ENCODE data around the gene PTCH1.

Gene PTCH1

DNA sequence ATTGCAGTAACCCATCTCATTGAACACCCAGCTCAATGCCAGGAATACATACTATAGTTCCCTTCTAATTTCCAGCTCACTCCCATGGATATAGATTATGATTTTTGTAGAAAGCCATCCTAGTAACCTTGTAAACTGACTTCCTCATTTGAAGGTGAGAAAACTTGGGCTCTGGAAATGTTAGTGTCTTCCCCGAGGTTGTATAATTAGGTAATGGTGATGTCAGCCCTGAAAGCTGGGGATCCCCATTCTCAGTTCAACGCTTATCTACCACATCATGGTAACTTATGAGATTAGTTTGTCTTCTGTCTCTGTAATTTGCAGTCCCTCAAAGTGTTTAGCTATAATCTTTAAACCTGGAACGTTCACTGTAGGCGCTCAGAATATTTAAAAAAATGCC is 34.6 kb upstream of the PTCH1 start:
- DNase-seq (ENCODE audit: low read depth, low spot score) = no peak
- H3K4me1 ChIP-seq (ENCODE audit: insufficient read depth, insufficient read length) = peaks cover 3% of the 10 kb centered on the region
- peaks cover 26% of the 10 kb centered on the region for H3K27me3 ChIP-seq (ENCODE audit: insufficient read depth, insufficient read length)
- no peak for TF ChIP-seq ZNF274 (IDR thresholded peaks at IDR 0.05; ENCODE audit: low read depth, low read length)
- H3K36me3 ChIP-seq (ENCODE audit: insufficient read depth, insufficient read length, low read length) = no peaks in the 10 kb centered on the region
- H3K4me3 ChIP-seq (ENCODE audit: insufficient read length, low read depth) = no peak overlapping the region
- H3K9me3 ChIP-seq (ENCODE audit: insufficient read depth, low read length) = peaks cover 5% of the 10 kb centered on the region; the same call in 1 of the 2 replicates
- H3K9ac ChIP-seq (ENCODE audit: insufficient read length, low read depth) = no peak overlapping the region

GRCh38 chr9:95545831-95546567 is 29.2 kb upstream of the PTCH1 start:
- H3K9ac ChIP-seq (ENCODE audit: insufficient read length, low read depth) = no peak overlapping the region
- H3K4me1 ChIP-seq (ENCODE audit: insufficient read depth, insufficient read length) = no peaks in the 10 kb centered on the region
- no peaks in the 10 kb centered on the region for H3K36me3 ChIP-seq (ENCODE audit: insufficient read depth, insufficient read length, low read length)
- TF ChIP-seq SUZ12 (IDR thresholded peaks at IDR 0.05; ENCODE audit: extremely low read depth, insufficient read depth, insufficient read length) = no peak
- TF ChIP-seq ZNF274 (IDR thresholded peaks at IDR 0.05; ENCODE audit: low read depth, low read length) = no peak
- TF ChIP-seq YY1 (IDR thresholded peaks at IDR 0.05; ENCODE audit: insufficient read depth, insufficient read length) = no peak
- DNase-seq (ENCODE audit: low read depth, low spot score) = no peak
- H3K27me3 ChIP-seq (ENCODE audit: insufficient read depth, insufficient read length) = no peaks in the 10 kb centered on the region
- no peak overlapping the region for H3K4me3 ChIP-seq (ENCODE audit: insufficient read length, low read depth)
- no peaks in the 10 kb centered on the region for H3K9me3 ChIP-seq (ENCODE audit: insufficient read depth, low read length)

GRCh38 chr9:95533996-95534680 is 17.4 kb upstream of the PTCH1 start:
- no peak overlapping the region for H3K9ac ChIP-seq (ENCODE audit: insufficient read length, low read depth)
- no peaks in the 10 kb centered on the region for H3K9me3 ChIP-seq (ENCODE audit: insufficient read depth, low read length)
- peaks cover 1% of the 10 kb centered on the region for H3K4me1 ChIP-seq (ENCODE audit: insufficient read depth, insufficient read length)
- TF ChIP-seq SUZ12 (IDR thresholded peaks at IDR 0.05; ENCODE audit: extremely low read depth, insufficient read depth, insufficient read length) (no peak), YY1 (IDR thresholded peaks at IDR 0.05; ENCODE audit: insufficient read depth, insufficient read length) (no peak), ZNF274 (IDR thresholded peaks at IDR 0.05; ENCODE audit: low read depth, low read length) (no peak)
- no peak for DNase-seq (ENCODE audit: low read depth, low spot score)
- H3K36me3 ChIP-seq (ENCODE audit: insufficient read depth, insufficient read length, low read length) = no peaks in the 10 kb centered on the region
- no peak overlapping the region for H3K4me3 ChIP-seq (ENCODE audit: insufficient read length, low read depth)
- H3K27me3 ChIP-seq (ENCODE audit: insufficient read depth, insufficient read length) = no peaks in the 10 kb centered on the region

DNA sequence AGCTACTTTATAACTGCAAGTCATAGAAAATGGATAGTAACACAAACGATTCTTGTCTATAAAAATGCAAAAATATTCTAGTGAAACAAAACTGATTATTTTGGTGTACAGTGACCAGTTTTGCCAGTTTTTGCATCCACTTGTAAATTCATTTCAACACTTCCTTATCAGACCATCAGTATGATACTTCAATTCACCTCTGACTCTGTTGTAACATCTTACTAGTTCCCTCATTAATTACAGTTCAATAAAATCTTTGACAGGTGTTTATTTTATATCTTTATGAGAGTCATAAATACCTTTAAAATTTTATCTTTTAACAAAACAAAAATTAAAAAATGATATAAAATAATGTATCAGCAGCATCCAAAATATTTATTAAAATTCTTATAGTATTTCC is 13.1 kb upstream of the PTCH1 start:
- H3K9ac ChIP-seq (ENCODE audit: insufficient read length, low read depth) = no peak overlapping the region
- H3K27me3 ChIP-seq (ENCODE audit: insufficient read depth, insufficient read length) = no peaks in the 10 kb centered on the region
- H3K4me3 ChIP-seq (ENCODE audit: insufficient read length, low read depth) = no peak overlapping the region
- TF ChIP-seq YY1 (IDR thresholded peaks at IDR 0.05; ENCODE audit: insufficient read depth, insufficient read length) = no peak
- TF ChIP-seq ZNF274 (IDR thresholded peaks at IDR 0.05; ENCODE audit: low read depth, low read length) = no peak
- TF ChIP-seq SUZ12 (IDR thresholded peaks at IDR 0.05; ENCODE audit: extremely low read depth, insufficient read depth, insufficient read length) = no peak
- peaks cover 4% of the 10 kb centered on the region for H3K4me1 ChIP-seq (ENCODE audit: insufficient read depth, insufficient read length)
- no peak for DNase-seq (ENCODE audit: low read depth, low spot score)
- peaks cover 12% of the 10 kb centered on the region; the same call in 1 of the 2 replicates for H3K9me3 ChIP-seq (ENCODE audit: insufficient read depth, low read length)
- H3K36me3 ChIP-seq (ENCODE audit: insufficient read depth, insufficient read length, low read length) = no peaks in the 10 kb centered on the region

DNA sequence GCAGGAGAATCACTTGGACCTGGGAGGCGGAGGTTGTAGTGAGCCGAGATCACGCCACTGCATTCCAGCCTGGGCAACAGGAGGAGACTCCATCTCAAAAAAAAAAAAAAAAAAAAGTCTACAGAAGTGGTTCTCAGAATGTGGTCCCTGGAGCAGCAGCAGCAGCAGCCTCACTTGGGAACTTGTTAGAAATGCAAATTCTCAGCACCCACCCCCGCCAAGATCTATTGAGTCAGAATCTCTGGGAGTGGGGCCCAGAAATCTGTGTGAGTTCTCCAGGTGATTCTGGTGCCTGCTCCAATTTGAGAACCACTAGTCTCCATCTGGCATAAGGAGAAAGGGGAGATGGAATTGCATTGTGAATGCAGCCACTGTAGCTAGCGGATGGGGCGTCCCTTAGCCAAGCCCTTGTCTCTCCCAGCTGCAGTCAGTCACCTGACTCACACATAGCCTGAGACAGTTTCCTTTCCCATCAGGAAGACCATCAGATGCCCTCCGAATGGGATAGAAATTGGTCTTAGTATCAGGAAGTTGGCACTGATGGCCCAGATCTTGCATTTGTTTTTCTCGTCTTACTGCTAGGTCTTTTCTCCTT is 12.2 kb upstream of the PTCH1 start:
- peaks cover 12% of the 10 kb centered on the region; the same call in 1 of the 2 replicates for H3K9me3 ChIP-seq (ENCODE audit: insufficient read depth, low read length)
- no peak overlapping the region for H3K9ac ChIP-seq (ENCODE audit: insufficient read length, low read depth)
- H3K27me3 ChIP-seq (ENCODE audit: insufficient read depth, insufficient read length) = no peaks in the 10 kb centered on the region
- no peaks in the 10 kb centered on the region for H3K36me3 ChIP-seq (ENCODE audit: insufficient read depth, insufficient read length, low read length)
- no peak for DNase-seq (ENCODE audit: low read depth, low spot score)
- TF ChIP-seq SUZ12 (IDR thresholded peaks at IDR 0.05; ENCODE audit: extremely low read depth, insufficient read depth, insufficient read length) (no peak), ZNF274 (IDR thresholded peaks at IDR 0.05; ENCODE audit: low read depth, low read length) (no peak), YY1 (IDR thresholded peaks at IDR 0.05; ENCODE audit: insufficient read depth, insufficient read length) (no peak)
- H3K4me3 ChIP-seq (ENCODE audit: insufficient read length, low read depth) = no peak overlapping the region
- peaks cover 4% of the 10 kb centered on the region for H3K4me1 ChIP-seq (ENCODE audit: insufficient read depth, insufficient read length)

DNA sequence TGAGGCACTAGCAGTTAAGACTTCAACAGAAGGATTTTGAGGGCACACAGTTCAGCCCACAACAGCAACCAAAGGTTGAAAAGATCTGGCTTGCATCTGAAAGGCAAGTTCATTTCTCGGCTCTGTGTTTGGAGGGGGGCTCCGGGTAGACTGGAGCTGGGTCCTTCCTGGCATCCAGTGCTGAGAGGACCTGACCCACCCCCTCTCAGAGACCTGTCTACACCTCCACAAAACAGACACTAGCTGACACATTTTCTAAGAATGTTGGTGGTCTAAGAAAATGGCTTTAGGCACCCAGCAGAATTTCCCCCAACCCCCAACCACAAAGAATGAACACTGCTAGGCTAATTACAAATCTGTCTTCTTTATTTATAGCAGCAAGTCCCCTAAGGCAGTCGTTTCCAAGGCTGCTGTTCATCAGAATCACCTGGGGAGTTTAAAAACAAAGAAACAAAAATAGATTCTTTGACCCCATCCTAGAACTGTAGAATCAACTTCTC is 6.2 kb upstream of the PTCH1 start:
- Histone ChIP-seq H3K4me1 (ENCODE audit: insufficient read depth, insufficient read length) (no peaks in the 10 kb centered on the region), H3K4me3 (ENCODE audit: insufficient read length, low read depth) (no peak overlapping the region), H3K9ac (ENCODE audit: insufficient read length, low read depth) (no peak overlapping the region), H3K36me3 (ENCODE audit: insufficient read depth, insufficient read length, low read length) (no peaks in the 10 kb centered on the region), H3K27me3 (ENCODE audit: insufficient read depth, insufficient read length) (peaks cover 22% of the 10 kb centered on the region), H3K9me3 (ENCODE audit: insufficient read depth, low read length) (peaks cover 54% of the 10 kb centered on the region)
- no peak for DNase-seq (ENCODE audit: low read depth, low spot score)
- TF ChIP-seq SUZ12 (IDR thresholded peaks at IDR 0.05; ENCODE audit: extremely low read depth, insufficient read depth, insufficient read length) (no peak), YY1 (IDR thresholded peaks at IDR 0.05; ENCODE audit: insufficient read depth, insufficient read length) (no peak), ZNF274 (IDR thresholded peaks at IDR 0.05; ENCODE audit: low read depth, low read length) (no peak)

- TF ChIP-seq YY1 (IDR thresholded peaks at IDR 0.05; ENCODE audit: insufficient read depth, insufficient read length) (no peak), SUZ12 (IDR thresholded peaks at IDR 0.05; ENCODE audit: extremely low read depth, insufficient read depth, insufficient read length) (no peak), ZNF274 (IDR thresholded peaks at IDR 0.05; ENCODE audit: low read depth, low read length) (no peak)
- Histone ChIP-seq H3K9me3 (ENCODE audit: insufficient read depth, low read length) (peaks cover 54% of the 10 kb centered on the region), H3K4me3 (ENCODE audit: insufficient read length, low read depth) (no peak overlapping the region), H3K9ac (ENCODE audit: insufficient read length, low read depth) (no peak overlapping the region), H3K36me3 (ENCODE audit: insufficient read depth, insufficient read length, low read length) (no peaks in the 10 kb centered on the region), H3K27me3 (ENCODE audit: insufficient read depth, insufficient read length) (peaks cover 32% of the 10 kb centered on the region), H3K4me1 (ENCODE audit: insufficient read depth, insufficient read length) (peaks cover 4% of the 10 kb centered on the region)
- DNase-seq (ENCODE audit: low read depth, low spot score) = no peak
Observed at GRCh38 chr9:95521699-95522098, 4.9 kb upstream of the PTCH1 start.
